ENCODE measurements around the gene ANKRD13B. TPM values are rescaled to one million over a fixed set of nuclear protein-coding genes. Genes with fewer than 3 reads are reported as not detected.
"Not testable (repeated sequence)": the region's sequence is repeated elsewhere in the genome, so short reads cannot be mapped to it uniquely, and the experiment has no call there.

The ANKRD13B gene
- total RNA-seq, 1 experiment from 2014 or later, result 45.5 TPM

DNA sequence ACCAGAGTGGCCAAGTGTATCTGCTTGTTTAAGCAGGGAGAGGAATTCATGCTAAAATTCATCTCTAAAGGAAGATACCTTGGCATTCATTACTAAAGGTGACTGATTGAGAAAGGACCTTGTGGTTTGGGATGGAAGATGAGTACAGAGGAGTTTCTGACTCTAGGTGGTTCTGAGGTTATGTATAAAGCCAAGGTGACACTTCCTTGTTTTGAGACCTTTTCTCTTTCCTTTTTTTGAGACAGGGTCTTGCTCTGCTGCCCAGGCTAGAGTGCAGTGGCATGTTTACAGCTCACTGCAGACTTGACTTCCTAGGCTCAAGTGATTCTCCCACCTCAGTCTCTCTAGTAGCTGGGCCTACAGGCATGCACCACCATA, 35.2 kb upstream of the ANKRD13B start (continued):
- TF ChIP-seq ZNF281 (CRISPR knock-in tag; IDR thresholded peaks at IDR 0.05) (no peak), ZNF423 (CRISPR knock-in tag; IDR thresholded peaks at IDR 0.05) (no peak), TP53 (CRISPR knock-in tag; IDR thresholded peaks at IDR 0.05) (no peak), MLX (CRISPR knock-in tag; IDR thresholded peaks at IDR 0.05) (no peak), FOXJ3 (CRISPR knock-in tag; IDR thresholded peaks at IDR 0.05; ENCODE audit: borderline replicate concordance) (no peak), ATF6 (CRISPR knock-in tag; IDR thresholded peaks at IDR 0.05) (no peak), NR1H2 (CRISPR knock-in tag; IDR thresholded peaks at IDR 0.05) (no peak), ZNF425 (CRISPR knock-in tag; conservative IDR thresholded peaks at IDR 0.05) (no peak)
- TF ChIP-seq, protein P1, sequence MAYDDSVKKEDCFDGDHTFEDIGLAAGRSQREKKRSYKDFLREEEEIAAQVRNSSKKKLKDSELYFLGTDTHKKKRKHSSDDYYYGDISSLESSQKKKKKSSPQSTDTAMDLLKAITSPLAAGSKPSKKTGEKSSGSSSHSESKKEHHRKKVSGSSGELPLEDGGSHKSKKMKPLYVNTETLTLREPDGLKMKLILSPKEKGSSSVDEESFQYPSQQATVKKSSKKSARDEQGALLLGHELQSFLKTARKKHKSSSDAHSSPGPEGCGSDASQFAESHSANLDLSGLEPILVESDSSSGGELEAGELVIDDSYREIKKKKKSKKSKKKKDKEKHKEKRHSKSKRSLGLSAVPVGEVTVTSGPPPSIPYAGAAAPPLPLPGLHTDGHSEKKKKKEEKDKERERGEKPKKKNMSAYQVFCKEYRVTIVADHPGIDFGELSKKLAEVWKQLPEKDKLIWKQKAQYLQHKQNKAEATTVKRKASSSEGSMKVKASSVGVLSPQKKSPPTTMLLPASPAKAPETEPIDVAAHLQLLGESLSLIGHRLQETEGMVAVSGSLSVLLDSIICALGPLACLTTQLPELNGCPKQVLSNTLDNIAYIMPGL (CRISPR knock-in tag; IDR thresholded peaks at IDR 0.05), result no peak
- TF ChIP-seq, protein P2, sequence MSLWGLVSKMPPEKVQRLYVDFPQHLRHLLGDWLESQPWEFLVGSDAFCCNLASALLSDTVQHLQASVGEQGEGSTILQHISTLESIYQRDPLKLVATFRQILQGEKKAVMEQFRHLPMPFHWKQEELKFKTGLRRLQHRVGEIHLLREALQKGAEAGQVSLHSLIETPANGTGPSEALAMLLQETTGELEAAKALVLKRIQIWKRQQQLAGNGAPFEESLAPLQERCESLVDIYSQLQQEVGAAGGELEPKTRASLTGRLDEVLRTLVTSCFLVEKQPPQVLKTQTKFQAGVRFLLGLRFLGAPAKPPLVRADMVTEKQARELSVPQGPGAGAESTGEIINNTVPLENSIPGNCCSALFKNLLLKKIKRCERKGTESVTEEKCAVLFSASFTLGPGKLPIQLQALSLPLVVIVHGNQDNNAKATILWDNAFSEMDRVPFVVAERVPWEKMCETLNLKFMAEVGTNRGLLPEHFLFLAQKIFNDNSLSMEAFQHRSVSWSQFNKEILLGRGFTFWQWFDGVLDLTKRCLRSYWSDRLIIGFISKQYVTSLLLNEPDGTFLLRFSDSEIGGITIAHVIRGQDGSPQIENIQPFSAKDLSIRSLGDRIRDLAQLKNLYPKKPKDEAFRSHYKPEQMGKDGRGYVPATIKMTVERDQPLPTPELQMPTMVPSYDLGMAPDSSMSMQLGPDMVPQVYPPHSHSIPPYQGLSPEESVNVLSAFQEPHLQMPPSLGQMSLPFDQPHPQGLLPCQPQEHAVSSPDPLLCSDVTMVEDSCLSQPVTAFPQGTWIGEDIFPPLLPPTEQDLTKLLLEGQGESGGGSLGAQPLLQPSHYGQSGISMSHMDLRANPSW (CRISPR knock-in tag; conservative IDR thresholded peaks at IDR 0.05; ENCODE audit: low read depth), result no peak

DNA sequence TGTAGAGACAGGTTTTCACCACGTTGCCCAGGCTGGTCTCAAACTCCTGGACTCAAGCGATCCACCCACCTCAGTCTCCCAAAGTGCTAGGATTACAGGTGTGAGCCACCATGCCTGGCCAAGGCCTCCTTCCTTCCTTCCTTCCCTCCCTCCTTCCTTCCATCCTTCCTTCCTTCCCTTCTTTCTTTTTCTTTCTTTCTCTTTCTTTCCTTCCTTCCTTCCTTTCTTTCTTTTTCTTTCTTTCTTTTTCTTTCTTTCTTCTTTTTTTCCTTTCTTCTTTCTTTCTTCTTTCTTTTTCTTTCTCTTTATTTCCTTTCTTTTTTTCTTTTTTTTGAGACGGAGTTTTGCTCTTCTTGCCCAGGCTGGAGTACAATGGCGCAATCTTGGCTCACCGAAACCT, 34.8 kb upstream of the ANKRD13B start:
- H3K4me1 Mint-ChIP-seq; ATAC-seq; H3K27ac Mint-ChIP-seq; DNase-seq (ENCODE audit: low spot score); H3K4me3 Mint-ChIP-seq; POLR2A ChIA-PET; H3K9me3 Mint-ChIP-seq; H3K36me3 Mint-ChIP-seq; H3K27me3 Mint-ChIP-seq (ENCODE audit: low read depth); CTCF ChIA-PET: not testable (repeated sequence)

- Mint-ChIP-seq H3K27ac (no peak overlapping the region), H3K27me3 (ENCODE audit: low read depth) (peaks cover 15% of the 10 kb centered on the region), H3K4me3 (no peak overlapping the region), H3K9me3 (no peaks in the 10 kb centered on the region), H3K4me1 (0 out of 2 replicates have a peak, but pooled peaks cover 2% of the 10 kb centered on the region), H3K36me3 (no peaks in the 10 kb centered on the region)
- ATAC-seq, result no peak
- ChIA-PET CTCF (interaction anchor here (0.6 kb wide), 2 partner anchors 181 to 198 kb away, joined by 4 read pairs; no protein-coding TSS in a partner anchor), POLR2A (no interaction called here)
- no peak for DNase-seq (ENCODE audit: low spot score)
- no peak for TF ChIP-seq USF2 (CRISPR knock-in tag; IDR thresholded peaks at IDR 0.05)
- TF ChIP-seq GRHL2 (CRISPR knock-in tag; IDR thresholded peaks at IDR 0.05; ENCODE audit: insufficient replicate concordance, severe bottlenecking), result no peak
- TF ChIP-seq, protein P3, sequence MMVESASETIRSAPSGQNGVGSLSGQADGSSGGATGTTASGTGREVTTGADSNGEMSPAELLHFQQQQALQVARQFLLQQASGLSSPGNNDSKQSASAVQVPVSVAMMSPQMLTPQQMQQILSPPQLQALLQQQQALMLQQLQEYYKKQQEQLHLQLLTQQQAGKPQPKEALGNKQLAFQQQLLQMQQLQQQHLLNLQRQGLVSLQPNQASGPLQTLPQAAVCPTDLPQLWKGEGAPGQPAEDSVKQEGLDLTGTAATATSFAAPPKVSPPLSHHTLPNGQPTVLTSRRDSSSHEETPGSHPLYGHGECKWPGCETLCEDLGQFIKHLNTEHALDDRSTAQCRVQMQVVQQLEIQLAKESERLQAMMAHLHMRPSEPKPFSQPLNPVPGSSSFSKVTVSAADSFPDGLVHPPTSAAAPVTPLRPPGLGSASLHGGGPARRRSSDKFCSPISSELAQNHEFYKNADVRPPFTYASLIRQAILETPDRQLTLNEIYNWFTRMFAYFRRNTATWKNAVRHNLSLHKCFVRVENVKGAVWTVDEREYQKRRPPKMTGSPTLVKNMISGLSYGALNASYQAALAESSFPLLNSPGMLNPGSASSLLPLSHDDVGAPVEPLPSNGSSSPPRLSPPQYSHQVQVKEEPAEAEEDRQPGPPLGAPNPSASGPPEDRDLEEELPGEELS (CRISPR knock-in tag; IDR thresholded peaks at IDR 0.05), result no peak
- no peak for TF ChIP-seq SMAD3 (CRISPR knock-in tag; IDR thresholded peaks at IDR 0.05; ENCODE audit: borderline replicate concordance)
- no peak for TF ChIP-seq FOXJ3 (CRISPR knock-in tag; IDR thresholded peaks at IDR 0.05; ENCODE audit: borderline replicate concordance)
- TF ChIP-seq, protein P4, sequence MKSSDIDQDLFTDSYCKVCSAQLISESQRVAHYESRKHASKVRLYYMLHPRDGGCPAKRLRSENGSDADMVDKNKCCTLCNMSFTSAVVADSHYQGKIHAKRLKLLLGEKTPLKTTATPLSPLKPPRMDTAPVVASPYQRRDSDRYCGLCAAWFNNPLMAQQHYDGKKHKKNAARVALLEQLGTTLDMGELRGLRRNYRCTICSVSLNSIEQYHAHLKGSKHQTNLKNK (CRISPR knock-in tag; IDR thresholded peaks at IDR 0.05), result no peak
- no peak for TF ChIP-seq MXD4 (CRISPR knock-in tag; IDR thresholded peaks at IDR 0.05; ENCODE audit: borderline replicate concordance)
- TF ChIP-seq SP1 (CRISPR knock-in tag; conservative IDR thresholded peaks at IDR 0.05), result no peak
Observed at GRCh38 chr17:29559640-29560039, 33.3 kb upstream of the ANKRD13B start.

All from WTC11 (cell line).